GM11168 (cell line): ENCODE measurements around the gene ITGA11.

ENCODE experiments used
- in situ Hi-C: fragments of 300-500 bp; cut with MboI; formaldehyde crosslinking; loops from one replicate; pipeline ENCODE4 v1.12.0; 2022; ENCODE audit warnings: low sequenced_read_pairs; ENCODE audit not compliant: unreplicated experiment

Gene ITGA11

DNA sequence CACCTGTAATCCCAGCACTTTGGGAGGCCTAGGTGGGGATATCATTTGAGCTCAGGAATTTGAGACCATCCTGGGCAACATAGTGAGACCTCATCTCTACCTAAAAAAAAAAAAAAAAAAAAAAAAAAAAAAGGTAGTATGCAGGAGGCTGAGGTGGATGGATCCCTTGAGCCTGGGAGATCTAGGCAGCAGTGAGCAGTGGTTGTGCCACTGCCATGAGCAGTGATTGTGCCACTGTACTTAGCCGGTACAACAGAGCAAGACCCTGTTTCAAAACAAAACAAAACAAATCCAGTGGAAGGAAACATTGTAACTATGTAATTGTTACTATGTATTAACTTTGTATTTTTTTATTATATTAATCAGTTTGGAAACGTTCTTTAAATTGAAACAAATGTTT, 148.6 kb downstream of the ITGA11 start:
- in situ Hi-C loops: no loop called here

DNA sequence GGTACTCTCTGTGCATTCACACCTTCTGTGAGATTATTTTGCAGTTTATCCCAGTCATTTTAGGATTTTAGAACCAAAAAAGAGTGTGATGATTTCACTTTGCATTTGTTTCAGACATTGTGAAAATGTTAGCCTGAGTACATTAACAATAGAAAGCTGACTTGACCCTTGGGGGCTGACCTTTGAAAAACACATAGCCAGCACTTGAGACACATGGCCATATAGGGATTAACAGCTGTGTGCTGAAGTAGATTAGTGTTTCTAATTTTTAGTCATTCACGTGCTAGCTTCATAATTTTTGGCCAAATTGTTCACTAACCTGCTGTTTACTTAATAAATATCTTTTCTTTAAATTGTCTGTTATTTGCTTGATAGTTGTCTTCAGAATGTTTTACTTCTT, 151.0 kb downstream of the ITGA11 start:
- in situ Hi-C loops: no loop called here

DNA sequence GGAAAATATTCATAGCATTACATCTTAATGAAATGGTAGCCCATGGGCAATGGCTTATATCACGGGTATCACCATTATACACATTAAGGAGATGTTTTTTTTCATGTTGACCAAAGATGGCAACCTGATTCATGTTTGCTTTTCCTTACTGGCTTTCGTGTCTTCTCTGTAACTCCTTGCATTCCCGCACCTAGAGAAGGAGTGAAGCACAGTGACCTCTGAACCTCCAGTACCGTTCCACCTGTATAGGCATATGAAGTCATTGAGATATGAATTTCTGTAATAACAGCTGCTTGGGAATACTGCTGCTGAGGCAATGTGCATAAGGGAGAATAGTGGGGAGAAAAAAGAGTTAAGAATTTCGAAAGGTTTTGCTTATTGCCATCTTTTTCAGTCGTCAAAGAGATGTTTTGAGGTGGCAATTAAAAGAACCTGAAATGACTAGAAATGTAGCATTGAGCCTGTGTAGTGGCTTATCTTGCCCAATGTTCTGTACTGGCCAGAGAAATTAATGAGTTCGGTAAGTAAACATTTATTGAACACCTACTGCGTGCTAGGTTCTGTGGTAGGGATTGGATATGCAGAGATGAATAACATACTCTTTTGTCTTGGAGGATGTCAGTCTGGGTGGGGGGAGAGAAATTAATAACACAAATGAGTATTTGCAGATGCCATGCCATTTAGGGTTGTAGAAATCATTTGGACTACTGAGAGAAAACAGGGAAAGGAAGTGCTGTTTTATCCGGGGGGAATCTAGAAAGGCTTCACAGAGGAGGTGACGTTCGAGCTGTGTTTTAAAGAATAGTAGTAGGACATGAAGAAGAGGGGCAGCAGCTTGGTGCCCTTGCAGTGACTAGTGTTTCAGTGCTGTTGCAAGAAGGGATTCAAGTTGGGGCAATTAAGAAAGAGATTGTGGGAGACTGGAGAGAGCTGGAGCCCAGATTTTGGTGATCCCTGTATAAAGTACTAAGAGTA, 151.9 kb downstream of the ITGA11 start:
- in situ Hi-C loops: no loop called here

DNA sequence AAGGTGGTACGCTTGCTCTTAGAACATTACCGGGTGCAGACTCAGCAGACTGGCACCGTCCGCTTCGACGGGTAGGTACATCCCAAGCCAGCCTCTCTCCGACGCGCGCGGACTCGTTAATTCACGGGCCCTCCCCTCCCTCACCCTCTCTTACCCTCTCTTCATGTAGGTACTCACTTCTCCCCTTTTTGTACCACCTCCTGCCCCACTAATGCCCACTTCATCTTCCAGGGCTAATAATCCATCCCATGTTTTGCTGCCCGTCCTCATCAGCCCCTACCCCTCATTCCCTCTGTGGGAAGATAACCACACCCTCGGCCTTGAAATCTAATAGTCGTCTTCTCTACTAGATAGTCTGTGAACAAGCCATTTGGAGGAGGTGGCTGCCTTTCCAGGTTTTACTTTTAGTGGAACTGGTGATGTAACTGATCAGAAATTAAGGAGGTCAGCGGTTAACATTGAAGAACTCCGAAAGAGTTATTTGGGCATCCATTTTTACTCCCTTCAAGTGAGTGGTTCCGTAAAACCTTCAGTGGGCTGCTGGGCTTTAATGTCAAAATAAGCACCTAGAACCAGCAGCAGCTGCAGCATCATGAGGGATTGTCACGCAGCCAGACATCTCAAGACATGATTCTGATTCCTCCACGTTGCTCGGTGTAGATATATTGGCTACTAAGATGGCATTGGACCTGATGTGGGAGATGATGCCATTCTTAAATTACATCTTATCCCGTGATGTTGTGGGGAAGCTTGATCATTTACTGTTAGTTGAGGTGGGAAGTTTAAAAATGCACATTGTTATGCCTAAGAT, 153.2 kb downstream of the ITGA11 start:
- in situ Hi-C loops: no loop called here

DNA sequence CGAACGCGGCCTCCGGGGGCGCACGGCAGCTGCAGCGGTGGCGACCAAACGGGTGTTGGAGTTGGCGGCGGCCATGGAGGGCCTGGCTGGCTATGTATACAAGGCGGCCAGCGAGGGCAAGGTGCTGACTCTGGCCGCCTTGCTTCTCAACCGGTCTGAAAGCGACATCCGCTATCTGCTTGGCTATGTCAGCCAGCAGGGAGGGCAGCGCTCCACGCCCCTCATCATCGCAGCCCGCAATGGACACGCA, 153.7 kb downstream of the ITGA11 start:
- in situ Hi-C loops: no loop called here

DNA sequence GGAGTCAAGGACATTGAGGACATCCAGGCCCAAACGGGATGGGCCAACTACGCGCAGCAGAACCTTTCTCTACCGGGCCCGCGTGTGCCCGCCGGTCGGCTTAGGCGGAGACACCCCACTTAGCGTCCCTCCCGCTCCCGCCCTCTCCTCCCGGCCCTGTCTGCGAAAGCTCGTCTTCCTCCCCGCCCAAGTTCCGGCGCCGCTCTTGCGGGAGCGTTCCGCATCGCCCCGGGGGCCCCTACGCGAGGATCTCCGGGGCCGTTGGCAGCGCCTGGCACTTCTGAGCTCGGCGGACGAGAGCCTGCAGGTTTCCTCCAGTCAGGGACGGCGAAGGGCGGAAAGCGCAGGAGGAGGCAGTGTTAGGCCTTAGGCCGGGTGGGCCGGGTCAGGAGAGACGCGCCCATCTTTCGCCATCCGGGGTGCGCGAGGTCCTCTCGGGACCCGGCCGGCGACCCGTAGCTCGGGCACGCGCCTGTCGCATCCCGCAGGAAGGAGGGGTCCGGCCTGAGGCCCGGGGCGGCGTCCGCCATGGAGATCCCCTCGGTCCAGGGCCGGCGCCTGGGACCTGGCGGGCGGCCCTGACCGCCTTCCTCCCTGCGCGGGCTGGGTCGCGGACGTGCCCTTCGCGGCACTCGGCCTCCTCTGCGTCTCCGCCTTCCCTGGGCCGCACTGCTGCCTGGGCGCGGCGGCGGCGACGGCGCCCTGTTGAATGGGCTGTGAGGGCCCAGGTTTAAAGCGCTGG, 154.2 kb downstream of the ITGA11 start, which contains the start of gene FEM1B:
FEM1B (plus strand) TSS at position 143 of the 742 bp plus-strand sequence. CDS start 673 bp downstream, outside the sequence.
- in situ Hi-C loops: no loop called here

DNA sequence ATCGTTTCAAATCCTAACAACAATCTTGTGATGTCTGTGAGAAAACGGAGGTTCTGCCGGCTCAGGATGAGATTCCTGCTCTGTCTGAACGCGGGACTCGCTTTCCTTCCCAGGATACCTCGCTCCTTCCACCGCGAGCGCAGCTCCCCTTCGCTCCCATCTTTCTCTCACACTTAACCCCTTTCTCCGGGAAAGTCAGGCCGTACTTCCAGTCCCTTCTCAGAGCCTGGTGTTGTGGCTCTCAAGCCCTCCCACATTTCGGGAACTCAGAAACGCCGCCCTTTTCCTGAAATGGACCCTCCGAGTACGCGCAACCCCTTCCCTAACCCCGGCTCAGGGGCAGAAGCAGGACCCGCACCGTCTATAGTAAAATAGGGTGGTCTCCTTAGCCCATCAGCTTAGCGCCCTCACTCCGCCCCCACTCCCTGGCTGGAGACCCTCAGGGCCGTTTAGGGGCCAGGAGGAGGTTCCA, 154.8 kb downstream of the ITGA11 start:
- in situ Hi-C loops: no loop called here

DNA sequence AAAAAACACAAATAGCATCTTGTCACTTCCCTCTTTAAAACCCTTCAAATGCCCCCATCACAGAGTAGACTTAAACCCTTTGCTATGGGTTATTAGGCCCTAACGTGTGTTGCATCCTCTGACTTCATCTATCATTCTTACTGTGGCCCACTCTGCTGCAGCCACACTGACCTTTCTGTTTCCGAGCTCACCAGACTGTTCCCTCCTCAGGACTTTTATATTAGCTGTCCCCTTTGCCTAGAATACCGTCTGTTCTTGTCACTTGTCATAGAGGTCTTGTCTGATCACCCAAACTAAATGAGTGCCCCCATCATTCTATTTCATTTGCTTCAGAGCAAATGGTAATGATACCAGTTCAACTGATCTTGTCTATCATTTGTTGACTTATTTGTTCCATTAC, 155.3 kb downstream of the ITGA11 start:
- in situ Hi-C loops: no loop called here

DNA sequence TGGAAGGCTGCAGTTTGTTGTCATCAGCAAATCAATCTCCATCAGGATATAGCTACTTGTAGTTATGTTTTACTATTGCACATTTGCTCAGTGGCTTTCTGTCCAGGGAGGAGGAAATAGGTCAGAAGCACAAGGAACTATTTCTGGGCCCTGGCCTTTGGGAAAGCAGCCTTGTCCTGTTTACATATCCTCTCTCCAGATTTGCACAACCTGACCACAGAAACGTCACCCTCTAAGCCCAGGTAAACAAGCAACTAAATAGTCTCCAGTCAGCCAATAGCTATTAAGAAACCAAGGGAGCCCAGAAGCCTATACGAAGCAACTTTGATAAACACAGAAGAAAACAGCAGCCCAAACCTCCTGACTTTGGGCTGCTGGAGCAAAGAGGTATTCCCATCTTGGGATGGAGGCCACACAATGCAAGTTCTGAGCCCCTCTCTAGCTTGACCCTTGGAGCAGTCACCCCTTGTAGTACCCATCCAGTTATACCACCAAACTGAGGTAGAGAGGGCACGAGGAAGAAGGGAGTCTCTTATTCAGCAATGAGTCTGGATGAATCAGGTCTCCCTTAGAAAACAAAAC, 156.7 kb downstream of the ITGA11 start:
- in situ Hi-C loops: no loop called here

DNA sequence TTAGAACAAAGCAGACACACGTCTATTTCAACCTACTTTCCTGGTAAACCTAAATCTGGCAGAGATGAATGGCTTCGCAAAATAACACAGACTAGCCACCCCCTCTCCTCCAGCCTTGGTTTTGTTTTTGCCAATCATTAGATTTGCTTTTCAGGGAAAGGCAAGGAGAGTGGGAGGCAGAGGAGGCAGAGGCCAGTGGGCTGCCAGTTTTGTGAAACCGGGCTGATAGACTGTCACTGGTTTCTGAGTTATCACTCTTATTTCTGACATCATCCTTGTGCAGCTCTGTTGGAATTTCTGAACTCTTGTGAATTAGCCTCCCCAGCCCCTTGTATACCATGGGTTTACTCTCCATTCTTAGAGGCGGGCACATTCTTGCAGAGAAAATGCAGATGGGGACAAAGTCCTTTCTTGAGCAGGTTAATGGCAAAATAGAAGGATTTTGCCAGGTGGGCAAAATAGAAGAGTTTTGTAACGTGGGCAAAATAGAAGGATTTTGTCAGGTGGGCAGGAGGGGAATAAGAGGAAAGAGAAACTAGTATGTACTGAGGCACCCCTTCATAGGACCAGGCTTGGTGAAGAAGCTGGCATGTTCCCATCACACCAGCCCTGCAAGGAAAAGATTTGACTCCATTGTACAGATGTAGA, 157.6 kb downstream of the ITGA11 start:
- in situ Hi-C loops: no loop called here

DNA sequence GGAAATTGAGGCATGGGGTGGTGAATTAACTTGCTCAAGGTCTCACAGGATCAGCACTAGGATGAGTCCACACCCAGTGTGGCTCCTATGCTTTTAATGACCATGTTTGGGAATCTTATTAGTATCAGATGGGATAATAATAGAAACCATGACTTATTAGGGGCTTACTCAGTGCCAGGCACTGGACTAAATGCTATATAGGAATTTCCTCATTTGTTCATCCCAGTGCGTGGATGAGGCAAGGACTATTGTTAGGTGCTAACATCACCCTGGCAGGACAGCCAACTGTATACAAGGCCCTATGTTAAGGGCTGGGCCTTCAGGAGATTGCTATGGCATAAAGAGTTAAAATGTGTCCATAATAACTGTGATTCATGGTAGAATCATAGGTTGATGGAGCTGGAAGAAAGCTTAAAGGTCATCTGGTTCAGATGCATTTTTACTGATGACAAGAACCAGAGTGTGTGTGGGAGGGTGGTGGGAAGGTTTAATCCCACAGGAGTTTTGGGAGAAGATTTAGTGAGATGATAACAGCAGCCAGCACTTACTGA, 159.2 kb downstream of the ITGA11 start:
- in situ Hi-C loops: no loop called here

DNA sequence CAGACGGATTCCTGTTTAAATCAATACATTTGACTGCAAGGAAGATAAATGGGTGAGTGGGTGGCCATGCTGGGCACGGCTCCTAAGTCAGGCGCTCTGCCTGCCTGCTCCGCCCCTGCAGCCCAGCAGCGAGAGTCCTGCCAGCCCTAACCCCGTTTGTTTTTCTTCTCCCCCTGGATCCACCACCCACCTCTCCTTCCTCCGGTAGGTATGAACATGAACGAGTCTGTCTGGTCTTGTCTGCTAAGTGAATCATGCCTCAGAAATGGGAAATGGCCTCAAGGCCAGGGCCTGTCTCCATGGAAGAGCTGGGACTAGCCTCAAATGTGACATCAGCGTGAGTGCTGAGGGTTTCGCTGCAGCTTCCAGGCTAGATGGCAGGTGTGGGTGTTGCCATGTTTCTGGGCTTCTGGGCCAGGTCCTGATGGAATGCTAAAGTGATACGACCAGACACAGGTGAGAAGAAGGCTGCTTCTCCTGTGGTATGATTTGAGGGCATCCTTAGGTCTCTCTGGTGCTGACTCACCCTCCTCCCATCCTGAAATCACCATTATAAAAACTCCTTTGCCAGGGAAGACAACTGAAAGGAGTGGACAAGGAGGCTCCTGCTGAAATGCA, 160.0 kb downstream of the ITGA11 start:
- in situ Hi-C loops: no loop called here

DNA sequence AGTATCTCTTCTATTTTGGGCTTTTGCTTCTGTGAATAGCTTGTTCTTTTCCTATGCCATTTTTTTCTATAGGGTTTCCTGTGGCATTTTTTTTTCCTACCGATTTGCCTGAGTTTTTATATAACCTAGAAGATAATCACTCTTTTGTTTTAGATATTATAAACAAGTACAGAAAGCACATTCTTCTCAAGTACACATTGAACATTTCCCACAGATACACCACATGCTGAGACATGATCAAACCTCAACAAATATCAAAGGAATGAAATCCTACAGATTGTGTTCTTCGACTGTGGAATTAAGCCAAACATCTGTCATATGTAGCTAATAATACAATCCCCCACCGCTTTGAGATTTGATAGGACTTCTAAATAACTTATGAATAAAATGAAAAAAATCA, 163.6 kb downstream of the ITGA11 start:
- in situ Hi-C loops: no loop called here

DNA sequence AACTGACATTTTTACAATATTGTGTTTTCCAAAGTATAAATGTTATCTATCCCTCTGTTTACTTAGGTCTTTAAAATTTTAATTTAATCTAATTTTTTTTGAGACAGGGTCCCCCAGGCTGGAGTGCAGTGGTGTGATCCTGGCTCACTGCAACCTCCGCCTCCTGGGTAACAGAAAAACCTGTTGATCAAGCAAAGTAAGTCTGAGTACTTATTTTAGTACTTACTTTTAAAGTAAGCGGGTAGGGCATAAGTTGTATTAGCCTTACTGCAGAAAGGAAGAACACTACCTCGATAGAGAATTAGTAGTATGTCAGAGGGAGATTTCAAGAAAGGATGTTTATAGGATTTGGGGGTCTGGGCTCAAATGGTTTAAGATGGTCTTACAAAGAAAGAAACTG, 166.3 kb downstream of the ITGA11 start:
- in situ Hi-C loops: no loop called here

DNA sequence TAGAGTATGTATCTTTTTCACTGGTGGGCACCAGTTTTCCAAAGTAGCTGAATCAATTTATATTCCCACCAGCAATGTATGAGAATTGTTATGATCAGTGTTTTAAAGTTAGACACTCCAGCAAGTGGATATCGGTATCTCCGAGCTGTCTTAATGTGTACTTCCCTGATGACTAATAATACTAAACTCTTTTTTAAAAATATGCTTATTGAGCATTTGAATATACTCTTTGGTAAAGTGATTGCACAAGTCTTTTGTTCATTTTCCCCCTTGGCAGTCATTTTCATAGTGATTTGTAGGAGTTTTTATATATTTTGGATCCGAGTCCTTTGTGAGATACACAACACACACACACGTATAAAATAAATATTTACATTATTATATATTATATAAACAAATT, 166.9 kb downstream of the ITGA11 start:
- in situ Hi-C loops: no loop called here

DNA sequence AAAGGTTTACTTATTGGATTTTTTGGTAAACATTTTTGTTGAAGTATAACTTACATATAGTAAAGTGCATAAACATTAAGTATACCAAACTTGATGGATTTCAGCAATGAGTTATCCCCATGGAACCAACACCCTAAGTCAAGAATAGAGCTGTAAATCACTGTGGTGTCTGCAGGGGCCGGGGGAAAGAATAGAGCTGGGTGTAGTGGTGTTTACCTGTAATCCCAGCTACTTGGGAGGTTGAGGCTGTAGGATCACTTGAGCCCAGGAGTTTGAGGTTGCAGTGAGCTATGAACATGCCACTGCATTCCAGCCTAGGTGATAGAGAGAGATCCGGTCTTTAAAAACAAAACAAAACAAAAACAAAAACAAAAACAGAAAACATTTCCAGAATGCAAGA, 167.7 kb downstream of the ITGA11 start:
- in situ Hi-C loops: no loop called here

DNA sequence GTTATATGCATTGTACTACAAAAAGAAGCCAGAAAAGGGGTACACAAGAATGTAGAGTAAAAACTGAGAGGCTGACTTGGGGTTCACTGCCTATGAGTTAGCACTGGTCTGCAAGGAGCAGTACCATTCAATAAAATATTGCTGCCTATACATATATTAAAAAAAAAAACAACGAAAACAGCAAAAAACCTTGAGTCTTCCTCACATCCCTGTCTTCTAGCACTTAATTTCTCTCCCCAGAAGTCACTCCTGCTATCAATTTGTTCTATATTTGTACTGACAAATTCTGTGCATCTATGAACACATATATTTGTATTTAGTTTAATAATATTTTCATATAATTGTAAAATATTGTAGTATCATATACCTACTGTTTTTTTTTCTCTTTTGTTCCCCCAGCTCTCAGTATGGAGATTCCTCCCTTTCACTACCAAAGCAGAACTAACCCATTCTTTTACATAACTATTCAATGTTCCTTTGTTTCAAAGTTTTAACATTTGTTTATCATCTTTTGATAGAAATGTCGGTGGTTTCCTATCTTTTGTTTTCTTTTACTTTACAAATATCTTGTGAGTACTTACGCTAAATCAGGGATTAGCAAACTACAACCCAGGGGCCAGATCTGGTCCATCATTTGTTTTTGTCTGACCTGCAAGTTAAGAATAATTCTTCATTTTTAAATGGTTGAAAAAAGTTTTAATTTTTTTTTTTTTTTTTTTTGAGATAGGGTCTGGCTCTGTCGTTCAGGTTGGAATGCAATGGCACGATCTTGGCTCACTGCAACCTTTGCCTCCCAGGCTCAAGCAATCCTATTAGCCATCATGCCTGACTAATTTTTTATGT, 169.2 kb downstream of the ITGA11 start:
- in situ Hi-C loops: no loop called here

DNA sequence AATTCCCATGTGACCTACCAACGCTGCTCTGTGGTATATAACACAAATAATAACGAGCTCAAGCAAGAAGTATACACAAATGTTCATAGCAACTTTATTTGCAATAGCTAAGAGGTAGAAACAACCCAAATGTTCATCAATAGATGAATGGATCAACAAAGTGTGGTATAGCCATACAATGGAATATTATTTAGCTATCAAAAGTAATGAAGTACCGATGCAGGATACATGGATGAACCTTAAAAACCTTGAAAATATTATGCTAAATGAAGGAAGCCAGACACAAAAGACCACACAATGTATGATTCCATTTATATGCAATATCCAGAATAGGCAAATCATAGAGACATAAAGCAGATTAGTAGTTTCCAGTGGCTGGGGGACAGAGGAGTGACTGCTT, 170.0 kb downstream of the ITGA11 start:
- in situ Hi-C loops: no loop called here
